GM23338 (cell line): ENCODE measurements around the gene KCNMA1. TPM values are rescaled to one million over a fixed set of nuclear protein-coding genes. Genes with fewer than 3 reads are reported as not detected.

Experiments used
- ATAC-seq: fragments of 200-7000 bp; cut with Tn5 transposase; 3 replicates; pipeline ENCODE4 v1.9.1; 2020
- DNase-seq: peaks from one replicate; pipeline ENCODE4 v3.0.0-alpha.2; 2015; ENCODE audit warnings: low spot score
- H2AFZ ChIP-seq: fragments of 200-600 bp; sonication (generic); 2 replicates; pipeline ENCODE4 v1.8.0; 2016; ENCODE audit warnings: antibody characterized with exemption, mild to moderate bottlenecking, moderate library complexity
- H3F3A ChIP-seq: fragments of 200-600 bp; sonication (generic); replicated peaks from 2 replicates; pipeline ENCODE4 v1.8.0; 2017; ENCODE audit warnings: antibody characterized with exemption, mixed run types, low read depth
- H3K27ac ChIP-seq: fragments of 200-600 bp; sonication (generic); 2 replicates; pipeline ENCODE4 v1.6.1; 2016; ENCODE audit warnings: low read depth
- H3K27me3 ChIP-seq: fragments of 200-600 bp; sonication (generic); 2 replicates; pipeline ENCODE4 v1.8.0; 2016; ENCODE audit warnings: mild to moderate bottlenecking, mixed run types, moderate library complexity; ENCODE audit not compliant: insufficient read depth
- H3K36me3 ChIP-seq: fragments of 200-600 bp; sonication (generic); 2 replicates; pipeline ENCODE4 v1.8.0; 2016; ENCODE audit warnings: mild to moderate bottlenecking; ENCODE audit not compliant: insufficient read depth
- H3K4me1 ChIP-seq: fragments of 200-600 bp; sonication (generic); 2 replicates; pipeline ENCODE4 v1.8.0; 2016; ENCODE audit warnings: mild to moderate bottlenecking, moderate library complexity; ENCODE audit not compliant: insufficient read depth
- H3K4me2 ChIP-seq: fragments of 200-600 bp; sonication (generic); 2 replicates; pipeline ENCODE4 v1.7.1; 2017; ENCODE audit warnings: mixed run types
- H3K4me3 ChIP-seq: fragments of 200-600 bp; sonication (generic); 2 replicates; pipeline ENCODE4 v1.6.1; 2016; ENCODE audit warnings: mixed run types
- H3K79me2 ChIP-seq: fragments of 200-600 bp; sonication (generic); replicated peaks from 2 replicates; pipeline ENCODE4 v1.8.0; 2017; ENCODE audit warnings: mild to moderate bottlenecking; ENCODE audit not compliant: insufficient read depth
- H3K9me2 ChIP-seq: fragments of 200-600 bp; sonication (generic); 2 replicates; pipeline ENCODE4 v1.8.0; 2017; ENCODE audit not compliant: insufficient read depth
- H4K20me1 ChIP-seq: fragments of 200-600 bp; sonication (generic); replicated peaks from 2 replicates; pipeline ENCODE4 v1.8.0; 2017; ENCODE audit warnings: mild to moderate bottlenecking; ENCODE audit not compliant: insufficient read depth
- H3K27ac Mint-ChIP-seq: 2 replicates; pipeline ENCODE4 v1.8.0; 2020; ENCODE audit warnings: inconsistent platforms, mild to moderate bottlenecking, moderate library complexity, mixed read lengths
- H3K27me3 Mint-ChIP-seq: 3 replicates; pipeline ENCODE4 v1.8.0; 2022; ENCODE audit warnings: low read depth, mild to moderate bottlenecking, moderate library complexity, mixed read lengths, inconsistent platforms; ENCODE audit not compliant: insufficient read depth, poor library complexity
- H3K36me3 Mint-ChIP-seq: 3 replicates; pipeline ENCODE4 v1.8.0; 2021; ENCODE audit warnings: low read depth, mild to moderate bottlenecking, inconsistent platforms, moderate library complexity, mixed read lengths
- H3K4me1 Mint-ChIP-seq: 3 replicates; pipeline ENCODE4 v1.8.0; 2020; ENCODE audit warnings: mild to moderate bottlenecking, inconsistent platforms, mixed read lengths
- H3K4me3 Mint-ChIP-seq: 3 replicates; pipeline ENCODE4 v1.8.0; 2021; ENCODE audit warnings: moderate library complexity, mild to moderate bottlenecking, inconsistent platforms, mixed read lengths
- H3K9me3 Mint-ChIP-seq: 3 replicates; pipeline ENCODE4 v1.8.0; 2020; ENCODE audit warnings: moderate library complexity, mild to moderate bottlenecking, inconsistent platforms, mixed read lengths
- EZH2phosphoT487 ChIP-seq: fragments of 200-600 bp; sonication (generic); IDR thresholded peaks from one replicate; pipeline ENCODE4 v1.8.1; 2018; ENCODE audit warnings: antibody characterized with exemption; ENCODE audit not compliant: unreplicated experiment
- STAT1 ChIP-seq: IDR thresholded peaks from one replicate; pipeline ENCODE4 v1.6.1; 2016; ENCODE audit warnings: antibody characterized with exemption; ENCODE audit not compliant: unreplicated experiment
- ZNF462 ChIP-seq: fragments of 250-450 bp; sonication (Bioruptor Pico); IDR thresholded peaks from 2 replicates; pipeline ENCODE4 v1.5.0; 2020; ENCODE audit warnings: mild to moderate bottlenecking, moderate library complexity
- polyA plus RNA-seq: library from polyadenylated mRNA; unstranded; fragments of >200 nt; fragmentation: Nextera tagmentation; extraction: Ambion mirVana; gene quantifications from 2 replicates; pipeline ENCODE4 v1.2.1, GENCODE V29; 2016
- total RNA-seq: library from RNA; depleted of rRNA; stranded (reverse); fragments of >200 nt; shearing (Covaris generic); gene quantifications from 2 replicates; pipeline ENCODE4 v1.2.3, GENCODE V29; 2014

The KCNMA1 gene
- total and polyA plus RNA-seq, 2 experiments from 2014 or later, result 8.2 to 9.0 TPM

- TF ChIP-seq EZH2phosphoT487, result no peak
Observed at GRCh38 chr10:77191324-77192049, 446.1 kb downstream of the KCNMA1 start (continued).

GRCh38 chr10:77190291-77190690 lies 447.3 kb downstream of the KCNMA1 start:
- no peaks in the 10 kb centered on the region; the same call in 1 of the 2 replicates for H4K20me1 ChIP-seq
- H3F3A ChIP-seq, result no peaks in the 10 kb centered on the region
- no peak overlapping the region for H3K27ac ChIP-seq
- H3K4me3 ChIP-seq, result no peak overlapping the region
- no peak for TF ChIP-seq EZH2phosphoT487
- no peak for TF ChIP-seq STAT1
- no peak for TF ChIP-seq ZNF462 (CRISPR knock-in tag)
- H3K27me3 ChIP-seq, result no peaks in the 10 kb centered on the region
- H3K79me2 ChIP-seq, result no peaks in the 10 kb centered on the region
- no peak for ATAC-seq
- no peak for DNase-seq
- H3K4me2 ChIP-seq, result no peak overlapping the region
- no peak overlapping the region for H3K4me3 Mint-ChIP-seq
- no peak overlapping the region for H2AFZ ChIP-seq
- H3K36me3 Mint-ChIP-seq, result no peaks in the 10 kb centered on the region
- H3K27me3 Mint-ChIP-seq, result no peaks in the 10 kb centered on the region
- peaks cover 14% of the 10 kb centered on the region for H3K4me1 Mint-ChIP-seq
- H3K36me3 ChIP-seq, result no peaks in the 10 kb centered on the region
- H3K9me2 ChIP-seq, result no peaks in the 10 kb centered on the region
- H3K27ac Mint-ChIP-seq, result no peak overlapping the region
- H3K9me3 Mint-ChIP-seq, result no peaks in the 10 kb centered on the region
- peaks cover 6% of the 10 kb centered on the region; the same call in 1 of the 2 replicates for H3K4me1 ChIP-seq
